Activated naive CD8-positive, alpha-beta T cell treated with anti-CD3 and anti-CD28 coated beads for 36 hours (primary cell): ENCODE data around the gene POLA1. TPM values are rescaled to one million over a fixed set of nuclear protein-coding genes. Genes with fewer than 3 reads are reported as not detected.

Experiments used
- DNase-seq: peaks from one replicate; pipeline ENCODE4 v3.0.0; 2021
- H3K27ac Mint-ChIP-seq: one replicate; pipeline ENCODE4 v1.8.0; 2022; ENCODE audit warnings: mild to moderate bottlenecking, moderate library complexity, mixed read lengths
- H3K27me3 Mint-ChIP-seq: one replicate; pipeline ENCODE4 v1.8.0; 2022; ENCODE audit warnings: mild to moderate bottlenecking, mixed read lengths
- H3K36me3 Mint-ChIP-seq: one replicate; pipeline ENCODE4 v1.8.0; 2021; ENCODE audit warnings: mild to moderate bottlenecking, mixed read lengths
- H3K4me1 Mint-ChIP-seq: one replicate; pipeline ENCODE4 v1.8.0; 2021; ENCODE audit warnings: mixed read lengths
- H3K4me3 Mint-ChIP-seq: one replicate; pipeline ENCODE4 v1.8.0; 2022; ENCODE audit warnings: mild to moderate bottlenecking, moderate library complexity, mixed read lengths
- H3K9me3 Mint-ChIP-seq: one replicate; pipeline ENCODE4 v1.8.0; 2022; ENCODE audit warnings: mixed read lengths
- total RNA-seq, 2 experiments: library from RNA; stranded (reverse); gene quantifications; one replicate each; pipeline ENCODE4 v1.2.3, GENCODE V29; 2021

Gene POLA1
- total RNA-seq, 2 experiments from 2014 or later: 48.3 to 48.4 TPM

DNA sequence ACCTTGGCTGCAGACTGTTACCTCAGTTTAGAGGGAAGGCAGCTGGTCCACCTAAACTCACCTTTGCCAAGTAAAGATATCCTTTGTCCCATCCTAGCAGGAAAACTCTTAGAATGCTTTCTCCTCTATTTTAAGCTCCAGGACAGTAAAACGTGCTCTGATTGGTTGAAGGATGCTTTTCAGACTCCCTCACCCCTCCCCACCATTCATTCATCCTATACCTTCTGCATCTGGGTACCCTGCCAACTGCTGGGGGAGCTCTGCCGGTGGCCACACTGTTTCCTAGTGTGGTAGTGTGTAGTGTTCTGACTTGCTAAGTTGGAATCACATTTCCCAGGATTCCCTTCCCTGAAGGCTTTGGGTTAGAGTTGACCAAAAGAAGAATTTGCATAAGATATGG lies 20.3 kb upstream of the POLA1 start:
- H3K27ac Mint-ChIP-seq: no peak overlapping the region
- no peaks in the 10 kb centered on the region for H3K4me1 Mint-ChIP-seq
- DNase-seq: no peak
- H3K27me3 Mint-ChIP-seq: no peaks in the 10 kb centered on the region
- no peak overlapping the region for H3K4me3 Mint-ChIP-seq
- no peaks in the 10 kb centered on the region for H3K36me3 Mint-ChIP-seq
- H3K9me3 Mint-ChIP-seq: no peaks in the 10 kb centered on the region

DNA sequence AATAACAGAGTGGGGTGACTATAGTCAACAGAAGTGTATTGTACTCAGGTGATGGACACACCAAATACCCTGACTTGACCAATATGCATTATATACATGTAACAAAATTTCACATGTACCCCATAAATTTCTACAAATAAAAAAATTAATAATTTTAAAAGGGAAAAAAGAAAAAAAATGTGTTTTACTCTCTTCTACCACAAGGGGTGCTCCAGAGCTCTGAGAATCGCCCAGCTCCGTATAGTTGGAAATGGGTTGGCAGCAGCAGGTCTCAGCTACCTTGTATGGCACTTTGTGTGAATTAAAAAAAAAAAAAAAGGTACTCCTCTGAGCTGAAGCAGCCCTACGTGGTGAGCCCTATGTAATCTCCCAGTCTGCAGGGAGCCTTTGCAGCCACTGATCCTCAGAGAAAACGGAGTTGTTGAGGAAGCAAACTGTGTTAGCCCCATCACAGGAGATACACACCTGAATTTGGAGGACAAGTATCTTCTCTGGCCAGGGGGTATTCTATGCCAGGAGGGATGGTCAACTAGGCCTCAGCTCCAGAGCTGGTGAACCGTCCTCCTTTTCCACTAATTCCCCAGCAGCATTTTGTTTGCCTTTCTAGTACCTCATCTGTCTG lies 17.2 kb upstream of the POLA1 start:
- no peaks in the 10 kb centered on the region for H3K9me3 Mint-ChIP-seq
- H3K27ac Mint-ChIP-seq: no peak overlapping the region

DNA sequence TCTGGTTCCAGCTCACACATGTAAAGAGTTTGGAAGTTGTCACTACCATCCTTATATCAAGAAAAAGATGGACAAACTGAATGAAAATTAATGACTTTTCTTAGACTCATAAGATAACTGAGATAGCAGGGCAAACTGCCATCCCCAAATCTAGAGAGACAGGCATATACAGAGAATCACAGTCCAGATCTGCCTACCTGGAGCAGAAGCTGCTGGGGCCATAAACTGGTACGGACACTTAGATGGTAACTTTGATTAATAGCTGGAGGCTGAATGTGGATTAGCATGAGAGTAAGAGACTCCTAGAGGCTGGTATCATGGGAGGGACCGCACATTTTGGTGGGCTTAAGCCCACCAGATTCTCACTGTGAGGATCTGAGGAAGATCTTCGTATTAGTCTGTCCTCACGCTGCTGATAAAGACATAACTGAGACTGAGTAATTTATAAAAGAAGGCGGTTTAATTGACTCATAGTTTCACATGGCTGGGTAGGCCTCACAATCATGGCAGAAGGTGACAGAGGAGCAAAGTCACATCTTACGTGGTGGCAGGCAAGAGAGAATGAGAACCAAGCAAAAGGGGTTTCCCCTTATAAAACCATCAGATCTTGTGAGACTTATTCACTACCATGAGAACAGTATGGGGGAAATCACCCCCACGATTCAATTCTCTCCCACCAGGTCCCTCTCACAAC lies 10.8 kb upstream of the POLA1 start:
- Mint-ChIP-seq H3K36me3 (peaks cover 8% of the 10 kb centered on the region), H3K27me3 (no peaks in the 10 kb centered on the region), H3K27ac (peak overlapping the region; percentile 87), H3K9me3 (peaks cover 10% of the 10 kb centered on the region), H3K4me1 (peaks cover 16% of the 10 kb centered on the region), H3K4me3 (peak overlapping the region; percentile 14)
- DNase-seq: peak; percentile 35

More for the DNA sequence above, 17.2 kb upstream of the POLA1 start:
- H3K36me3 Mint-ChIP-seq: no peaks in the 10 kb centered on the region
- no peak overlapping the region for H3K4me3 Mint-ChIP-seq
- H3K27me3 Mint-ChIP-seq: no peaks in the 10 kb centered on the region
- H3K4me1 Mint-ChIP-seq: no peaks in the 10 kb centered on the region
- DNase-seq: no peak

DNA sequence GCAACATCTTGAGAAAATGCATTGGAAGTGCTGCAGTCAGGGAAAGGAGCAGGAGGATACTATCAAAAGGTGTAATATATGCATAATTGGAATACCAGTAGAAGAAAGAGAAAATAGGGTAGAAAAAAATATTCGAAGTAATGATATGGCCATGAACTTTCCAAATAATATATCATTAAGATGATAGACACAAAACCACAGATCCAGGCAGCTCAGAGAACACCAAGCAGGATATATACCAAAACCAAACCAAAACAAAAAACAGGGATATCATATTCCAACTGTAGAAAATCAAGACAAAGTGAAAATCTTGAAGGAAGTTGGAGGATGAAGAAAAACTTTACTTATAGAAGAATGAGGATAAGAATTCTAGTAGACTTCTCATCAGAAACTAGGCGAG lies 9.7 kb upstream of the POLA1 start:
- Mint-ChIP-seq H3K36me3 (peaks cover 8% of the 10 kb centered on the region), H3K4me1 (peaks cover 16% of the 10 kb centered on the region), H3K4me3 (no peak overlapping the region), H3K27me3 (no peaks in the 10 kb centered on the region), H3K9me3 (peaks cover 10% of the 10 kb centered on the region), H3K27ac (no peak overlapping the region)
- DNase-seq: no peak

DNA sequence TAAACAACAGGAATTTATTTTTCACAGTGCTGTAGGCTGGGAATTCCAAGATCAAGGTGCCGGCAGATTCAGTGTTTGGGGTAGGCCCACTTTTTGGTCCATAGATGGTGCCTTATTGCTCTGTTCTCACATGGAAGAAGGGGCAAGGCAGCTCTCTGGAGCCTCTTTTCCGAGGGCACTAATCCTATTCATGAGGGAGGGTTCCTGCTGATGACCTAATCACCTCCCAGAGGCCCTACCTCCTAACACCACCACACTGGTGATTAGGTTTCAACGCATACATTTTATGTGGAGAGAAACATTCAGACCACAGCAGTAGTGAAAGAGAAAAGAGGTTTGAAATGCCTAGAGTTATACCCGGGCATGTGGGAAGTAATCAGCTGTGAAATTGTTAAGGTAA lies 1.4 kb upstream of the POLA1 start:
- Mint-ChIP-seq H3K4me1 (peaks cover 16% of the 10 kb centered on the region), H3K9me3 (no peaks in the 10 kb centered on the region), H3K27ac (no peak overlapping the region), H3K36me3 (peaks cover 18% of the 10 kb centered on the region), H3K27me3 (no peaks in the 10 kb centered on the region), H3K4me3 (no peak overlapping the region)
- DNase-seq: no peak

DNA sequence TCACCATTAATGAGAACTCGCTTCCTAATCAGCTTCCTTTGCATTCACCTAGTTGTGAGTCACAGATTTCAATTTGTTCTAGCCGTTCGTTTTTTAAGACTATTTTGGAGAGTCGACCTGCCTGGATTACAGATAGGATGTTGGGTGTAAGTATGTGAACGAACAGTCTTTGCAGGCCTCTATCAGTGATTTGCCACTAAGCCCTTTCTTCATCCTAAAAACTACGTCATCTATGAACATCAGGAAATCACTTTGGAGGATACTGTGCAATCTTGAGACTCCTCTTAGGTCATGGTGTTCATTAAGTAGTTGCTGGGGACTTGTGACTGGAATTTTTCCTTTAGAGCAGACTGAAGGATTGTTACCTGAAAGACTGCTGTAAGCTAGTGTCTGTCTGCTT lies 1.1 kb downstream of the POLA1 start:
- Mint-ChIP-seq H3K27ac (peak overlapping the region; percentile 91), H3K9me3 (no peaks in the 10 kb centered on the region), H3K27me3 (no peaks in the 10 kb centered on the region), H3K4me1 (peaks cover 16% of the 10 kb centered on the region), H3K4me3 (peak overlapping the region; percentile 86), H3K36me3 (peaks cover 25% of the 10 kb centered on the region)
- DNase-seq: no peak

DNA sequence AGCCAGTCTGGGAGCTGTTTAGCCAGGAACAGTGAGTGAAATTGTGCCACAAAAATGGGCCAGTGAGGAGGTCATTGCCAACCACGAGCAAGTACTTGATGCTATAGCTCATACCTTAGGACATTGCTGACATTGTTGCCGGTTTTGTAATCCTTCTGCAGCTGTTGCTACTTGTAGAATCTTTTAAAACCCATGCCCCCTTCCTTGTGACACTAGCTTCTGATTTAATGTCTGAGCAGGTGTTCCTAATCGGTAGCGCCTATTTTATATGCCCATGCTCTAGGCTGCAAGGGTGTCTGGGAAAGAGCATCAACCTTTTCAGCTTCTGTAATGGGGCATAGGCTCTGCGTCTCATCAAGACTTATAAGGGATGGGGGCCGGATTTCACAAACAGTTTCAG lies 2.6 kb downstream of the POLA1 start:
- Mint-ChIP-seq H3K4me1 (peaks cover 16% of the 10 kb centered on the region), H3K9me3 (no peaks in the 10 kb centered on the region), H3K36me3 (peaks cover 26% of the 10 kb centered on the region), H3K4me3 (no peak overlapping the region), H3K27ac (no peak overlapping the region), H3K27me3 (no peaks in the 10 kb centered on the region)
- no peak for DNase-seq

DNA sequence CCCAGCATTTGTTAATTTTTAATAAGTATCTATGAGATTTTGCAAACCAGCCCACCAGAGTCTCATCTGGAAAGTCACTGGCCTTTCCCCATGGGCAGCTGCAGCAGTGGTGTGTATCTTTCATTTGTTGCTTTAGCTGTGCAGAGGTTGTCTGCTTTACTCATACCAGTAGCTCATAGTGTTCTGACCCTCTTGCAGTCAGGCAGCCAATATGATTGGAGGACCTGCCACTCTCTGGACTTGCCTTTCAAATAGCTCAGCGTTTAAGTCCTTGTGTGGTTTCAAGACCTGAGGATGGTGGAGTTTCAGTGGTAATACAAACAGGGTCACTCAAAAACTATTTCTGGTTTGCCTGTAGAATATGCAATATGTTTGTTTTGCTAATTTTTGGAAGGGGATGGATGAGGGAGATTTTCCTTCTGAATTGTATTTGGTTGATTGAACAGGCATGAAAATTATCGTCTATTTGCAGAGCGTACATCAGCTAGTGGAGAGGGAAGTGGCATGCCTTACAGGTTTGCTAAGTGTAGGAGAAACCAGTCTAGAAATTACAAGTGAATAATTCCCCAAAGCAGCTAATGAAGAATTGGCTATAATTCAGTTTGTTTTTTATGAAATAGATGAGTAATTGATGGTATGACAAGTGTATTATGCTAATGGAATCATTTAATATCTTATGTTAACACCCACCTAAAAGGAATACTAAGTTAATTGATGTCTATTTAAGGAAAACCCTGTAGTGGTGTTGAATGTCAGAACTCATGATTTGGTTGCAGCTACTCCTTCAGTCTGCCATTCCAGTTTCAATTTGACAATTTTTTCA lies 8.9 kb downstream of the POLA1 start:
- H3K27me3 Mint-ChIP-seq: no peaks in the 10 kb centered on the region
- H3K4me3 Mint-ChIP-seq: no peak overlapping the region
- peaks cover 12% of the 10 kb centered on the region for H3K36me3 Mint-ChIP-seq
- no peak overlapping the region for H3K27ac Mint-ChIP-seq
- H3K4me1 Mint-ChIP-seq: peaks cover 4% of the 10 kb centered on the region
- no peak for DNase-seq
- no peaks in the 10 kb centered on the region for H3K9me3 Mint-ChIP-seq

DNA sequence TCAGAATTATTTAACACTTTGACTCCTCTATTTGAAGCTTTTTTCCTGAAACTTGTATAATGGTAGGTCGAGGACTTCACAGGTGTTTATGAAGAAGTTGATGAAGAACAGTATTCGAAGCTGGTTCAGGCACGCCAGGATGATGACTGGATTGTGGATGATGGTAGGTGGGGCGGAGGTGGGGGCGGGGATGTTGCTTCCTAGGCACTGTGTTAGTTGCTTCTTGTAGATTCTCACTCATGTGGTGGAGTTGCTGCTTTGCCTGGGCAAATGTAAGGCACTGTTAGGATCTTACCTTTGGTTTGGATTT lies 9.4 kb downstream of the POLA1 start:
- peaks cover 4% of the 10 kb centered on the region for H3K4me1 Mint-ChIP-seq
- no peak for DNase-seq
- peaks cover 14% of the 10 kb centered on the region for H3K36me3 Mint-ChIP-seq
- H3K27ac Mint-ChIP-seq: peak overlapping the region; percentile 20
- H3K9me3 Mint-ChIP-seq: no peaks in the 10 kb centered on the region
- H3K27me3 Mint-ChIP-seq: no peaks in the 10 kb centered on the region
- no peak overlapping the region for H3K4me3 Mint-ChIP-seq

DNA sequence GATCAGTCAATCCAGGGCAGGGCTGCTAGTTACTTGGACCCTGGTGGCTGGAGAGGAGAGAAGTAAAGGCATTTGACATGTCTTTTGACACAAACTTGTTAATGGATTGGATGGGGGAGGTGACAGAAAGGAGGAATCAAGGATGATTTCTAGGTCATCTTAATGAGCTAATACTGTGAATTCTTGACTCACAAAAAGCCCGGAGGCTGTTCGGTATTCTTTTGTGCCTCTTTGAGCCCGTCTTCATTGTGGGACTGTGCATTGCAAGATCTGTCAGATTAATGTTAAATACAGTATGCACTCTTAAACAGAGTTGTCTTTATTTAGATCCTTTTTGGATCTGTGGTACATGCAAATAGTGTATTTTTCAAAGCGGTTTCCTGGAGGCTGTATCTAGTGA lies 25.1 kb downstream of the POLA1 start:
- Mint-ChIP-seq H3K4me3 (no peak overlapping the region), H3K4me1 (no peaks in the 10 kb centered on the region), H3K9me3 (no peaks in the 10 kb centered on the region), H3K36me3 (peaks cover 29% of the 10 kb centered on the region), H3K27ac (no peak overlapping the region), H3K27me3 (no peaks in the 10 kb centered on the region)
- no peak for DNase-seq

DNA sequence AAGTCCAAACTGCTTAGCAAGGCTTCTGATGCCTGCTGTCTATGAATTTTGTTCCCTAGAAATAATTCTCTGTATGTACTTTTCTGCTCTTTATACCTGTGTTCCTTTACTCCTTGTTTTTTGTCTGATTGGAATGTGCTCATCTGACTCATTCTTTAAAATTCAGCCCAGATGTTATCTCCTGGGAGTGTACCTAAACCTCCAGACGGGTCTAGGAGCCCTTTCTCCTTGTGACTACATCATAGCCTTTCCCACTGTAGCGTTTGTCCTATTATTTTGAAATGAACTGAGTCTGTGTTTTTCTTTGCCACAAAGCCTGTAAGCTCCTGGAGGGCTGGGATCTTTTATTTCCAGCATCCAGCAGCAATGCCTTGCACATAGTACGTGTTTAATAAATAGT lies 26.3 kb downstream of the POLA1 start:
- Mint-ChIP-seq H3K36me3 (peaks cover 29% of the 10 kb centered on the region), H3K9me3 (no peaks in the 10 kb centered on the region), H3K27me3 (no peaks in the 10 kb centered on the region), H3K27ac (no peak overlapping the region), H3K4me3 (no peak overlapping the region), H3K4me1 (no peaks in the 10 kb centered on the region)
- DNase-seq: no peak

DNA sequence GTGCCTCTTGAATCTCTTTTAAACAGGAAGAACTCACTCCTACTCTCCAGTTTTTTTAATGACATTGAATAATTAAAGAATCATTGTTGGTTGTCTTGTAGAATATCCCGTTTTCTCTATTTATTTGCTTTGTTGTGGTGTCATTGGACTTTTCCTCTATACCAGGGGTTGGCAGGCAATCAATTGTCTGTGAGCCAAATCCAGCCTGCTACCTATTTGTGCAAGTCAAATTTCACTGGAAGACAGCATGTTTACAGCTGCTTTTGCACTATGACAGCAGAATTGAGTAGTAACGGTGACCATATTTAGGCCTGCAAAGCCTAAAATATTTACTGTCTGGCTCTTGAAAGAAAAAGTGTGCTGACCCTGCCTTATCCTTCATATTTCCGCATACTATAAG lies 34.8 kb downstream of the POLA1 start:
- DNase-seq: no peak
- no peaks in the 10 kb centered on the region for H3K27me3 Mint-ChIP-seq
- no peaks in the 10 kb centered on the region for H3K9me3 Mint-ChIP-seq
- H3K4me1 Mint-ChIP-seq: no peaks in the 10 kb centered on the region
- H3K4me3 Mint-ChIP-seq: no peak overlapping the region
- no peak overlapping the region for H3K27ac Mint-ChIP-seq
- peaks cover 30% of the 10 kb centered on the region for H3K36me3 Mint-ChIP-seq

DNA sequence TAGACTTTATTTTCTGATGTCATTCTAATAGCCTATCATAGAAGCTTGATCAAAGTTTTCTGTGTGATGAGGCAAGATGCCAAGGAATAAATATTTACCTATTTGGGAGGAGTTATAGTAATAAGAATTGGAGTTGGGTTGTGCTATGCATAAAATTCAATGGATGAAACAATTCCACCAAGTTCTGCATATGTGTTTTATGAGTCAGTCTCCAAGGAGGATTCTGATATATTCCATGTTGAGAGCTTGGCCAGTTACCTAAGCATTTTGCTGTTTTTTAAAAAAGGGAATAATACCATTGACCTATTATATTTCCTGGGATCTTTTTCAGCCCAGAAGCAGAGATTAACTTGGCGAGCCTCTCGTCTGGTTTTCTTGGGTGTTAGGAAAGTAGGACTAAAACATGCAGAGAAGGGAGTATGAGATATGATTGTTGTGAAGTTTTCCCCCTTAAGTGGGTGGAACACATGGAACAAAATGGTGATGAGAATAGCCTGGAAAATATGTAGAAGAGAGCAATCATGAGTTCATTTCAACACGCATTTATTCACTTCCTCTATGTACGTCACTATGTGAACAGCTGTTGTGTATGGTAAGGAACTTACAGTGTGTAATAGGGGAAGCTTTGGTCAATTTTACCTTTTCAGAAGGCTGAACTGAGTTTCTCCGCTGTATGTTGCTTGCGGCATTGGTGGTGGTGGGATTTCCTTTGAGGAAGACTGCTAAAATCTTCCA lies 39.2 kb downstream of the POLA1 start:
- H3K4me3 Mint-ChIP-seq: no peak overlapping the region
- H3K4me1 Mint-ChIP-seq: no peaks in the 10 kb centered on the region
- peaks cover 28% of the 10 kb centered on the region for H3K36me3 Mint-ChIP-seq
- no peaks in the 10 kb centered on the region for H3K9me3 Mint-ChIP-seq
- no peak overlapping the region for H3K27ac Mint-ChIP-seq
- no peaks in the 10 kb centered on the region for H3K27me3 Mint-ChIP-seq
- DNase-seq: no peak

DNA sequence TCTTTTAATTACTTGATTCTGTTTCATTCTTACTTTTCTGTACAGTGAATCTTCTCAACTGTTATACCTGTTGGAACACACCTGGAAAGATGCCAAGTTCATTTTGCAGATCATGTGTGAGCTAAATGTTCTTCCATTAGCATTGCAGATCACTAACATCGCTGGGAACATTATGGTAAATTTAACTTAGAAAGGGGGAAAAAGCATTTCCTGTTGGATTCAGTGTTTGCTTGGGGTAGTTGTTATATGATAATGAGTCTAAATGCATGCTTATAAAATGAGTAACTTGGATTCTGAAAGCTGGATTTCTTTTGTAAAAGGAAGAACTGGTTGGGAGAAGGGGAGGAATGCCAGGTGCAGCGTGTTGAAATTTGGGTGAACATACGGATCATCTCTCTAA lies 47.6 kb downstream of the POLA1 start:
- Mint-ChIP-seq H3K36me3 (peaks cover 16% of the 10 kb centered on the region), H3K27me3 (no peaks in the 10 kb centered on the region), H3K4me3 (no peak overlapping the region), H3K27ac (no peak overlapping the region), H3K9me3 (no peaks in the 10 kb centered on the region), H3K4me1 (no peaks in the 10 kb centered on the region)
- DNase-seq: no peak

DNA sequence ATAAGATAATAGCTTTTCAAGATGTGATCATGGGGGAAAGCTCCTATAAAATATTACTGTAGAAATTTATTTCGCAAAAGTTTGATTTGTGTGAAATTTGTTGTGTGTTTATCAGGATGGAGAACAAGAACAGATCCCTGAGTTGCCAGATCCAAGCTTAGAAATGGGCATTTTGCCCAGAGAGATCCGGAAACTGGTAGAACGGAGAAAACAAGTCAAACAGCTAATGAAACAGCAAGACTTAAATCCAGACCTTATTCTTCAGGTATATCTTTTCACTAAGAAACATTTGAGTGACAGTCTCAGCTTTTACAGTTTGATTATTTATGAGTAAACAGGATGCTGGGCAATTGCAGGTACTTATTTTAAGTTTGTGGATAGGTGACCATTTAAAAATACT lies 54.5 kb downstream of the POLA1 start:
- no peak overlapping the region for H3K27ac Mint-ChIP-seq
- no peaks in the 10 kb centered on the region for H3K27me3 Mint-ChIP-seq
- H3K4me3 Mint-ChIP-seq: no peak overlapping the region

More for the DNA sequence above, 54.5 kb downstream of the POLA1 start:
- peaks cover 3% of the 10 kb centered on the region for H3K36me3 Mint-ChIP-seq
- H3K9me3 Mint-ChIP-seq: no peaks in the 10 kb centered on the region
- DNase-seq: no peak
- H3K4me1 Mint-ChIP-seq: no peaks in the 10 kb centered on the region
